ENCODE data around the gene CERK. TPM values are rescaled to one million over a fixed set of nuclear protein-coding genes. Genes with fewer than 3 reads are reported as not detected.

CERK gene
- total and polyA plus RNA-seq, 9 of the 15 experiments (the other 6 are each of a cell fraction or from before 2014, with no cell fraction given) = 1.1 to 14.9 (median 8.7) TPM

DNA sequence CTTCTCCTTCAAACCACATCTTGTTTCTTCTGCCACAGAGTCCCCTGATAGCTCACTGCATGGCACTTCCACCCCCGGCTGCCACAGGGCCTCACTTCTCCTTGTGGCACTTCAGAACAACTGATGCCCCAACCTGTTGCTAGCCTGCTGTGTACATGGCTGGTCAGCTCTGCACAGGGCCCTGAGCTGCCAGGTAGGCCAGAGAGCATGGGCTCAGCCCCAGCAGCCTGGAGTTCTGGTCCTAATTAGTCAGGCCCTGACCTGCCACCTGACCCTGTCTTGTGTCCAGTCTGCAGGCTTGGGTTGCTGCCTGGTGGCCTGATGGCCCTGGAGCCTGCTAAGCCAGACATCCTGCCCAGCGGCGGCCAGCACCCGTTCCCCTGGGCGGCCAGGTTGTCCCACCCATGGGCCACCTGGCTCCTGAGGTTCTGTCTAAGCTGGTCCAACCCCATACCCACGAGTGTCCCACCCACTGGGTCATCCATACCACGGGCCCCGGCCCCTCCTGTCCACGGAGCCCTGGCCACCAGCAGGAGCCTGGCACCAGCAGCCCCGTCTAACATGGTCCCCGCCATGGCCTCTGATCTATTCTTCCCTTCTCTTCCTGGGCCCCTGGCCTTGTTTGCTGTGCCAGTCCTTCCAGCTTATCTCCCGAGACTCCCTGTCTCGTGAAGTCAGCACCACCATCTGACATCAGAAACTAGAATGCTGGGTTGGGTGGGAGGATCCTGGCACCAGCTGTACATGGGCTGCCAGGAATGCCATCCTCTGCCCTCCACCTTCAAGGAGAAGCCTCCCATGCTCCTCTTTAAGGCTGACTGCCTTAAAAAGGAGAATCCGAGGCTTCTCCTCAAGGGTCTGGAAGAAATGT lies 3.1 kb upstream of the CERK start (continued):
- TF ChIP-seq, protein P1, sequence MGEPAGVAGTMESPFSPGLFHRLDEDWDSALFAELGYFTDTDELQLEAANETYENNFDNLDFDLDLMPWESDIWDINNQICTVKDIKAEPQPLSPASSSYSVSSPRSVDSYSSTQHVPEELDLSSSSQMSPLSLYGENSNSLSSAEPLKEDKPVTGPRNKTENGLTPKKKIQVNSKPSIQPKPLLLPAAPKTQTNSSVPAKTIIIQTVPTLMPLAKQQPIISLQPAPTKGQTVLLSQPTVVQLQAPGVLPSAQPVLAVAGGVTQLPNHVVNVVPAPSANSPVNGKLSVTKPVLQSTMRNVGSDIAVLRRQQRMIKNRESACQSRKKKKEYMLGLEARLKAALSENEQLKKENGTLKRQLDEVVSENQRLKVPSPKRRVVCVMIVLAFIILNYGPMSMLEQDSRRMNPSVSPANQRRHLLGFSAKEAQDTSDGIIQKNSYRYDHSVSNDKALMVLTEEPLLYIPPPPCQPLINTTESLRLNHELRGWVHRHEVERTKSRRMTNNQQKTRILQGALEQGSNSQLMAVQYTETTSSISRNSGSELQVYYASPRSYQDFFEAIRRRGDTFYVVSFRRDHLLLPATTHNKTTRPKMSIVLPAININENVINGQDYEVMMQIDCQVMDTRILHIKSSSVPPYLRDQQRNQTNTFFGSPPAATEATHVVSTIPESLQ (CRISPR knock-in tag; IDR thresholded peaks at IDR 0.05) = no peak
- TF ChIP-seq, protein P2, sequence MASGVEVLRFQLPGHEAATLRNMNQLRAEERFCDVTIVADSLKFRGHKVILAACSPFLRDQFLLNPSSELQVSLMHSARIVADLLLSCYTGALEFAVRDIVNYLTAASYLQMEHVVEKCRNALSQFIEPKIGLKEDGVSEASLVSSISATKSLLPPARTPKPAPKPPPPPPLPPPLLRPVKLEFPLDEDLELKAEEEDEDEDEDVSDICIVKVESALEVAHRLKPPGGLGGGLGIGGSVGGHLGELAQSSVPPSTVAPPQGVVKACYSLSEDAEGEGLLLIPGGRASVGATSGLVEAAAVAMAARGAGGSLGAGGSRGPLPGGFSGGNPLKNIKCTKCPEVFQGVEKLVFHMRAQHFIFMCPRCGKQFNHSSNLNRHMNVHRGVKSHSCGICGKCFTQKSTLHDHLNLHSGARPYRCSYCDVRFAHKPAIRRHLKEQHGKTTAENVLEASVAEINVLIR (CRISPR knock-in tag; IDR thresholded peaks at IDR 0.05) = no peak
- no peak for TF ChIP-seq SAP30 (IDR thresholded peaks at IDR 0.05; ENCODE audit: borderline replicate concordance, insufficient read depth, low read depth, low read length, poor library complexity, severe bottlenecking)
- no peak for TF ChIP-seq POLR2A (conservative IDR thresholded peaks at IDR 0.05)
- TF ChIP-seq, protein P3, sequence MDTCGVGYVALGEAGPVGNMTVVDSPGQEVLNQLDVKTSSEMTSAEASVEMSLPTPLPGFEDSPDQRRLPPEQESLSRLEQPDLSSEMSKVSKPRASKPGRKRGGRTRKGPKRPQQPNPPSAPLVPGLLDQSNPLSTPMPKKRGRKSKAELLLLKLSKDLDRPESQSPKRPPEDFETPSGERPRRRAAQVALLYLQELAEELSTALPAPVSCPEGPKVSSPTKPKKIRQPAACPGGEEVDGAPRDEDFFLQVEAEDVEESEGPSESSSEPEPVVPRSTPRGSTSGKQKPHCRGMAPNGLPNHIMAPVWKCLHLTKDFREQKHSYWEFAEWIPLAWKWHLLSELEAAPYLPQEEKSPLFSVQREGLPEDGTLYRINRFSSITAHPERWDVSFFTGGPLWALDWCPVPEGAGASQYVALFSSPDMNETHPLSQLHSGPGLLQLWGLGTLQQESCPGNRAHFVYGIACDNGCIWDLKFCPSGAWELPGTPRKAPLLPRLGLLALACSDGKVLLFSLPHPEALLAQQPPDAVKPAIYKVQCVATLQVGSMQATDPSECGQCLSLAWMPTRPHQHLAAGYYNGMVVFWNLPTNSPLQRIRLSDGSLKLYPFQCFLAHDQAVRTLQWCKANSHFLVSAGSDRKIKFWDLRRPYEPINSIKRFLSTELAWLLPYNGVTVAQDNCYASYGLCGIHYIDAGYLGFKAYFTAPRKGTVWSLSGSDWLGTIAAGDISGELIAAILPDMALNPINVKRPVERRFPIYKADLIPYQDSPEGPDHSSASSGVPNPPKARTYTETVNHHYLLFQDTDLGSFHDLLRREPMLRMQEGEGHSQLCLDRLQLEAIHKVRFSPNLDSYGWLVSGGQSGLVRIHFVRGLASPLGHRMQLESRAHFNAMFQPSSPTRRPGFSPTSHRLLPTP (IDR thresholded peaks at IDR 0.05; ENCODE audit: borderline replicate concordance, extremely low read depth, insufficient read length) = no peak
- TF ChIP-seq XRCC5 (IDR thresholded peaks at IDR 0.05; ENCODE audit: low read depth, low read length) = no peak
- TF ChIP-seq POLR2AphosphoS5 (IDR thresholded peaks at IDR 0.05; ENCODE audit: control insufficient read depth, insufficient read depth, low read depth, low read length) = no peak
- TF ChIP-seq ZNF316 (IDR thresholded peaks at IDR 0.05) = no peak
- TF ChIP-seq GABPB2 (CRISPR knock-in tag; conservative IDR thresholded peaks at IDR 0.05) = no peak
